Embryonic facial prominence (tissue), 1 donor: ENCODE measurements around the gene MATCAP1.

Experiments used
- DNase-seq: peaks from one replicate; pipeline ENCODE4 v3.0.0-alpha.2; 2016; ENCODE audit errors: extremely low spot score

The MATCAP1 gene

DNA sequence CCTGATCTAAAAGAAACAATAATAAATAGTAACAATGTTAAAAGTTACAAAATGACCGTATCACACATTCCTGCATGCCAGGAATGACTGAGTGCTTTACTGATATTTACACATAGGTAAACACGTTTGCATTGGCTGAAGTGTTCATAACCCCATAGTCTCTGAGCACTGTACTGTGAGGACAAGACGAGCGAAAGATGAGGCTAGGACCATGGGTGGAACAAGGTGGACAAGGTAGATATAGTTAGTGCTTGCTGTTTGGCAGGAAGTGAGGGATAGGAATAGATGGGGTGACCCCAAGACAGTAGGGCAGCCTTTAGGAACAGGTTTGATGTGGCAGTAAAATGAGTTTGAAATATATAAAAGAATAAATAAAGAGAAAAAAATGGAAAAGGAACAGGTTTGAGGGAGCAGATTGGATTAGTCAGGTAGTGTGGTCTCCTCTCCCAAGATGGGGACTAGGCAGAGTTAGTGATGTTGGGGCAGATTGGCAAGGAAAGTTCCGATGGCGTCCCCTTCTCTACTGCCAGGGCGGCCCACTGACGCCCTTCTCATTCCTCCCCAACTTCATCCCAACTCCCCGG, 7.7 kb upstream of the MATCAP1 start:
- DNase-seq: no peak

DNA sequence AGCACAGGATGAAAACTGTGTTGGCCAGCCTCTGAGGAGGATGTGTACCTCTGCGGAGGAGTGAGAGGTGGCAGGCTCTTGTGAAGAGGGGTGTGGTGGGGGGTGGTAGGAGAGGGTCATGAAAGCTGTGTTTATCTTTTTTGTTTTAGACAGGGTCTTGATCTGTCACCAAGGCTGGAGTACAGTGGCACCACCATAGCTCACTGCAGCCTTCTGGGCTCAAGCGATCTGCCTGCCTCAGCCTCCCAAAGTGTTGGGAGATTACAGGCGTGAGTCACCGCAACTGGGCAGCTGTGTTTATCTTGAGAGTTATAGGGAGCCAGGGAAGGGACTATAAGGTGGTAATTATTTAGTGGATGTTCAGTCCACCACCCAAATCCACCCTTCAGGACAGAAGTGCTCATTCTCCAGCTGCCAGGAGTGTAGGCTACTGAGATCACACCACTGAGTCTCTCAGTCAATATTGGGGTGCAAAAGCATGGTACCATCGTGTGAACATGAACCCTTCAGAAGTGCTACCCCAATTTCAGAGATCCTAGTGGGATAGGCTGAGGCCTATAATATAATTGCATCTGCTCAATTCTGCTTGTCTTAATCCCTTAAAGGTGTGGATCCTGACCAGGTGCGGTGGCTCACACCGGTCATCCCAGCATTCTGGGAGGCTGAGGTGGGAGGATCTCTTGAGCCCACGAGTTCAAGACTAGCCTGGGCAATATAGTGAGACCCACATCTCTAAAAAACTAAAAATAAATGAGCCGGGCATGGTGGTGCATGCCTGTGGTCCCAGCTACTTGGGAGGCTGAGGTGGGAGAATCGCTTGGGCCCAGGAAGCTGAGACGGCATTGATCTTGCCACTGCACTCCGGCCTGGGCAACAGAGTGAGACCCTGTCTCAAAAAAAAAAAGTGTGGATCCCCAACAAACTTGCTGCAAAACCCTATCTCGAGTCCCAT, 7.0 kb upstream of the MATCAP1 start:
- DNase-seq: no peak

DNA sequence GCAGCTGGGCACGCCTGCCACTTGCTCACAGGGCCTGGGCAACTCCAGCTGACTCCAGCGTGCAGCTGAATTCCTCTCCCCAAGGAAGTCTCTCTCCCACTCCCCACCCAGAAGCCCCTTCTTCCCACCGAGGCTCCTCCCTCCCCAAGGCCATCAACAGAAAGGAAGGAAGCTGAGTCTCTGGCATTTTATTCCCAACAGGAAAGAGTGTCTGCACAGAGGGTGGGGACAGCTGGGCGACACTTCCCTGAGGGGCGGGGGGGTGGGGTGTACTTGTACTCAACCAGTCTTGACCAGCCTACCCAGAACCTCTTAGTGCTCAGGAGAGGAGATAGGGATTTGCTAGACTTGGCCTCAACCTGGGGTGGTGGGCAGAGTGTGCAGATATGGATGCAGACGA, 6.3 kb upstream of the MATCAP1 start, which contains the start of gene EXOC3L1:
EXOC3L1 (minus strand) TSS at position 96 of the 400 bp plus-strand sequence. CDS start 460 bp downstream, outside the sequence.
- DNase-seq: no peak

DNA sequence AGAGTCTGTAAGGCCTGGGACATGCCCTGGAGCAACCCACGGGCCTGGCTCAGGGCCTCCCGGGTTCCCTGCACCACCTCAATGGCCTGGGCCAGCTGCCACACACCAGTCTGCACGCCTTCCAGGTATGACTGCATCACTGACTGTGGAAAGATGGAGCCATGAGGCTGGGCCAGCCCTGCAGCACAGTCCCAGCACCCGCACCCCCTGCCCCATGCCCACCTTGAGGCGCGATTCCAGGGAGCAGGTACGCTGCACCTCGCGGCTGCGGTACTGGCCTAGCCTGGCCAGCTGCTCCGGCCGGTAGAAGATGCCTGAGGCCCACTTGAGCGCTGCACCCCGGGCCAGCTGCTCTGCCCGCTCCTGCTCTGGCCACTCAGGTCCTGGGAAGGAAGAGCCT, 5.0 kb upstream of the MATCAP1 start:
- no peak for DNase-seq

DNA sequence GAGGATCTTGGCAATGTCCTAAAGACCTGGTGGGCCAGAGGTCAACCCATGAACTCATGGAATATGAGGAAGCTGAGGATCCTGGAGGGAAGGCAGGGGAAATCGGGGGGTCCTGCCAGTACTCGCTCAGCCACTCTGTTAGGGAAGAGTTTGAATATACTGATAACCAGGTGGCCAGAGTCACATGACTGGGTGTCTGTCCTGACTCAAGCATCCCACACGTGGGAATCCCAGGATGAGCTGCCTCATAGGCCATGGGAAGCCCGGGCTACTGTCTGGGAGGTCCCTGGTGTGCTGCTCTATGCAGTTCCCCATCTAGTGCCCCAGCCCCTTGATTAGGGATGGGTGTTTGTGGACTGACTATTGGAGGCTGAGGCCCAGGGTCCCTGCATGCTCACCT, 4.6 kb upstream of the MATCAP1 start:
- no peak for DNase-seq

DNA sequence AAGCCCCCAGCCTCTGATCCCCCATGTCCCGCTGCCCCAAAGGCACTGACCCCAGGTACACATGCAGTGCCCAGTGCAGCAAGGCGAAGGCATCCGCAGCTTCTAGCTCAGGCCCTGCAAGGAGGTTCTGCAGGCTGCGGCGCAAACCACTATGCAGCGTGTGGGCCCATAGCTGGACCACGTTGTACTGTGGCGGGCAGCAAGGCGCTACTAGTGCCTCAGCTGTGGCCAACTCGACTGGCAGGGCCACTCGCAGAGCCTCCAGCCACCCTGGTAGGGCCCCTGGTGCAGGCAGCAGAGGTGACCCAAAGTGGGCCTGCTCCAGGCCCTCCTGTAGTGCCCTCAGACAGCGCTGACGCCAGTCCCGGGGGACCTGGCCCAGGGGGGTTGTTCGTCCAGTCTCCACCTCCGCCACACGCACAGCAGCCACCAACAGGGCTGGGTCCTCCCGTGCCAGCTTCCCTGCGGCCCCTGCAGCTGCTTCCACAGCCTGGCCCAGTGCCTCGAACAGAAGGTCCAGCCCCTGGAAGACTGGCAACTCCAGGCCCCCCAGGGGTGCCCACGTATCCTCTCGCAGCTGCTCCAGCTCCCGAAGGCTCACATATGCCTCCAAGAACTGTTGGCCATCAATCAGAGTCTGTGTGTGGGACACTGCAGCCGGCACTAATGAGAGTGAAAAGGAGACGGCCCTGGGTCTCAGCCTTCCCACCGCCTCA, 3.6 kb upstream of the MATCAP1 start:
- no peak for DNase-seq

DNA sequence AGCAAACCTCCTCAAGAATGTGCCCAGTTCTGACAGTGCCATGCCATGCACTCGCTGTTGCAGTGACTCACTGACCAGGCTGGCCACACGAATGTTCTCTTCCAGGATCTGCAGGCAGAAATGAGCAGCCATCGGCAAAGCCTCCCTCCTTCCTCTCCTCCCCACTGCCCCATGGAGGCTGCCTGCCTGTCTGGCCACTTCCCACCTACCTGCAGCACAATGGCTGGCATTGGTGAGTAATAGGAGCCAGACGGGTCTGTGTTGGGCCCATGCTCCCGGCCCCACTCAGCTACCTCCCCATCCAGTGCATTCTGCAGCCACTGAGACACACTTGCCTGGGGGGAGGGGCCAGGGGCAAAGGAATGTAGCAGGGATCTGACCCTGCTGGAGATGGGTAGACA, 2.8 kb upstream of the MATCAP1 start:
- no peak for DNase-seq

DNA sequence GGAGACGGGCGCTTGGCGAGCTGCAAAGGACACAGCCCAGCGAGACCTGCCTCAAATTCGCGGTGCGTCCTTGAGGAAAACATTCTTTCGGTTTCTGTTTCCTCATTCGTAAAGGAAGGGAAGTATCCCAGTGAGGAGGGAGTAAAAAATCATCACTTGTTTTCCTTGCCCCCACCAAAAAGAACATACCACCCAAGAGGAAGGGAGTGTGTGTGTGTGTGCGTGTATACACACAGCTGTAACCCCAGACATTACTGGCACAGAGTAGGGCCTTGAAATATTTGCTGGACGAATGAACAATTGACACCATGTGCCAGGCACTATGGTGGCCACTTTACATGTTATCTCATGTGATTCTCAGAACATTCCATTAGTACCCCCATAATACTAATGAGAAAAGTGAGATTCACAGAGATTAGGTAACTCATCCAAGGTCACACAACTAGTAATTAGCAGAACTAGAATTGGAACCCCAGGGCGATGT, 1.9 kb upstream of the MATCAP1 start:
- DNase-seq: no peak

DNA sequence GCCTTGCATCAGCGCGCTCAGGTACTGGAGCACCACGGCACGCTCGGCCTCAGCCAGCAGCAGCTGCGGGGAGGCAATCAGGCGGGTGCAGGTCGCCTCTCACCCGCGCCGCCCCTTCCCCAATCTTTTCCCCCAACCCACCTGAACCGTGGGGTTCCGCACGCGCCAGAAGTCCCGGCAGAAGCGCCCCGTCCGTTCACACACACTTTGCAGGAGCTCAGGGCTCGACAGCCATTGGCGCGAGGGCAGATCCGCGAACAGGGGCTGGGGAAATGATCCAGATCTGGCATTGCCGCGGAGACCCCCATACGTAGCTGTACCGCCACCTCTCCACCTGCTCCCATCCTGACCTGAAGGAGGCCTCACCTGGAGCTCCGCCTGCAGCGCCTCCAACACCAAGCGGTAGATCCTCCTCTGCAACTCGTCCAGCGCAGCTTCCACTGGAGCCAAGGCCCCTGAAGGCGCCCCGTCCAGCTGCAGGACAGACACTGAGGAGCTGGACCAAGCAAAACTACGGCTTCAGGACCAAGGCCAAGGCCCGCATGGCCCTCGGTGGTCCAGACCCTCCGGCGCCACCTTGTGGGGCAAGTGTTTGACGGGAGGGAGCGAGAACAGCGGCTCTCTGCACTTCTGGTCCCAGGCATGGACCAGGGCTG, 1.4 kb upstream of the MATCAP1 start:
- peak; percentile 43 for DNase-seq

DNA sequence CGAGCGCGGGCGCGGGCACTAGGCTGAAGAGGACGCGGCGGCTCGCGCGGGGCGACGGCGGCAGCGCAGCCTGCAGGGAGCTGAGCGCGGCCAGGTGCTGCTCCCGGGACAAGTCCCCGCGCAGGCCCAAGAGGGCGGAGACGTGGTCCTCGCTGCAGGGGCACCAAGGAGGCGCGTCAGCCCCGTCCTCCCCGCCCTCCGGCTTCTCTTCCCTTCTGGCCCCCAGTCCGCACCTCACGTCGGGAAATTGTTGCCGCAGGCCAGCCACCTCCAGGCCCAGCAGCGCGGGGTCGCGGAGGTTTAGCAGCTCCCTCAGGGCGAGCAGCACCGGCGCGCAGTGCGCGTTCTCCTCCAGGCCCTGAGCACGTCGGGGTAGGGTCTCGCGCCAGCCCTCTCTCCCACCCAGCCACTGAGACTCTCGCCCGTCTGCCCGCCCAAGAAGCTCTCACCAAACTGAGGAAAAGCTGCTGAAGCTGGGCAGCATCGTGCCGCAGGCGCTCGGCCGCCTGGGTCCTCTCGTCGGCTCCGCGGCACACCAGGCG, 761 bp upstream of the MATCAP1 start:
- no peak for DNase-seq

DNA sequence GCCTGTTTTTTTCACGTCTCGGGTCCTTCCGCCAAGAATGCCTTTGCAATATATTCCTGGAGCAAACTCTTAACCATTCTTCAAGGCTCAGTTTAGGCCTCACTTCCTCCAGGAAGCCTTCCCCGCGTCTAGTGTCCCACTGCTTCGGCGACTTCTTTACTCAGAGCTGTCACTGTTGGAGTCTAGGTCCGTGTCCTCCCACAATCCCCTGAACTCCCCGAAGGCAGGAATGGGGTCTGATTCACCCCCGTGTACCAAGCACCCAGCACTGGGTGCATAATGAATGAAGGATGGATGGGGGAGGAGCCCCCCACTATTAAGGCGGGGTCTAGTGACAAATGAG, 508 bp downstream of the MATCAP1 start:
- DNase-seq: no peak

DNA sequence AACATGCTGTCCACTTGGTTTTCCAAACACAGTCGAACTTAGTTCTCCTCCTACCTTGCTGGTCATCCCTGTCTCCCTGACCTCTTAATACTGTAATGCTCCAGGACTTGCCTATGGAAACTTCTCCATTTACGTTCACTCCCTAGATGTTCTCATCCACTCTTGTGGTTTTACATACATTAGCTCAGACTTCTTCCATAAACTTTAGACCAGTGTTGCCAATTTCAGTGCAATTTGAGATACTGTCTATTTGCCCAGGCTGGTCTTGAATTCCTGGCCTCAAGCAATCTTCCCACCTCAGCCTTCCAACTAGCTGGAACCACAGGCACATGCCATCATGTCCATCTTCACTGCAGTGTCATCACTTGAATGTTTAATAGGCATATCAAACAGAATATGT, 1.5 kb downstream of the MATCAP1 start:
- DNase-seq: no peak

DNA sequence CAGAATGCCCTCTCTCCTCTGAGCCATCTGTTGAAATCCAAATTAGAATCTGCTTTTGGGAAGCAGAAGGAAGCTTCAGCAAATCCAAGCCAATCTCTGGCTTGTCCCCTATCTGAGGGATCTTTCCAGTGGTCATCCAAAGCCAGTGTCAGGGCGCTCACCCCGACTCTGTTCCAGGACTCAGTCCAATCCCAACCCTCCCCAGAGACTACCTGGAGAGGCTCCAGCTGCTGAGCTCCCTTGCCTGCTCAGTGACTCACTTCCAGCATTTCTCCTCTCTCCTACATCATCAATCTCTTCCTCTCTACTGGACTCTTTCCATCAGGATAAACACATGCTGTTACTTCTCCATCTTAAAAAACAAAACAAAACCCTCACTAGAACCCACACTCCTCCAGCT, 2.4 kb downstream of the MATCAP1 start:
- no peak for DNase-seq

DNA sequence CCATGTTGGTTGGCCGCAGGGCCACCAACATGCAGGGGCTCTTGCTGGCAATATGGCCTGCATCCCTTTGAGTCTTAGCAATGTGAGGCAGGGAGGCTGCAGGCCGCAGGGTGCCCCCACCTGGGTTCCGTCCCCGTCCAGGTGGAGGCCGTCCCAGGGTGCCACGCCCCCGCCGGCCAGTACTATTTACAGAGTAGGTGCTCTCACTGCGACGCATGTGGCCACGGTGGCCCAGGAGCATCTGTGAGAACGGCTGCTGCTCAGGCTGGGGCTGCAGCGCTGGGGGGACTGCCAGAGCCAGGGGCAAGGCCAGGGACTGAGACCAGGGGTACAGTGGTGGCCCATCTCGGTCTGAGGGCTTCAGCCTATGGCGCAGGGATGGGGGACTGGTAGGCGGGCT, 3.6 kb downstream of the MATCAP1 start:
- DNase-seq: no peak

DNA sequence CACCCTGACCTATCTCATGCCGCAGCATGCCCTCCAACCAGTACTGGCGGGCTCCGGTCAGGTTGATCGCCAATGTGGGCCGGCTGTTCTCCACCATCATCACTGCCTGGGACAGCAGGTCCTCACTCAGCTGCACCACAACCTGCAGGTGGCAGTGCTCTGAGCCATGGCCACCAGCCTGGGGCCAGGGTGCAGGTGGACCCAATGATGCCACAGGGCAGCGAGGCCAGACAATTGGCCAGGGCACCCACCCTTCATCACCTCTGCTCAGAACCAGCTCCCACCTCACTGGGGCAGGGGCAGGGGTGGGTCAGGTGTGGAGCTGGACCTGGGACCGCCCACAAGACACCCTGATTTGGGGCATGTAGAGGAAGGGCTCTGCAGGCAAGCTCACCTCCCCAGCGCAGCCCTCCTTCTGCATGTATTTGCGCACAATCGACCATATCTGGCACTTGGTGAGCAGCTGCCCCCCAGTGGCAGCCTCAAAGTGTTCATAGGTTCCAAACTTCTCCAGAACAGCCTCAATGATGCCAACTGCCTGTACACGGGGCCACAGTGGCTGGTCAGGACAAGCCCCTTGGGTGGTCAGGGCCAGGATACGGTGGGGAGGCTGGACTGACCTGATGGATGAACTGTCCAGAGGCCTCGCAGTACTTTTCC, 4.2 kb downstream of the MATCAP1 start:
- DNase-seq: no peak

DNA sequence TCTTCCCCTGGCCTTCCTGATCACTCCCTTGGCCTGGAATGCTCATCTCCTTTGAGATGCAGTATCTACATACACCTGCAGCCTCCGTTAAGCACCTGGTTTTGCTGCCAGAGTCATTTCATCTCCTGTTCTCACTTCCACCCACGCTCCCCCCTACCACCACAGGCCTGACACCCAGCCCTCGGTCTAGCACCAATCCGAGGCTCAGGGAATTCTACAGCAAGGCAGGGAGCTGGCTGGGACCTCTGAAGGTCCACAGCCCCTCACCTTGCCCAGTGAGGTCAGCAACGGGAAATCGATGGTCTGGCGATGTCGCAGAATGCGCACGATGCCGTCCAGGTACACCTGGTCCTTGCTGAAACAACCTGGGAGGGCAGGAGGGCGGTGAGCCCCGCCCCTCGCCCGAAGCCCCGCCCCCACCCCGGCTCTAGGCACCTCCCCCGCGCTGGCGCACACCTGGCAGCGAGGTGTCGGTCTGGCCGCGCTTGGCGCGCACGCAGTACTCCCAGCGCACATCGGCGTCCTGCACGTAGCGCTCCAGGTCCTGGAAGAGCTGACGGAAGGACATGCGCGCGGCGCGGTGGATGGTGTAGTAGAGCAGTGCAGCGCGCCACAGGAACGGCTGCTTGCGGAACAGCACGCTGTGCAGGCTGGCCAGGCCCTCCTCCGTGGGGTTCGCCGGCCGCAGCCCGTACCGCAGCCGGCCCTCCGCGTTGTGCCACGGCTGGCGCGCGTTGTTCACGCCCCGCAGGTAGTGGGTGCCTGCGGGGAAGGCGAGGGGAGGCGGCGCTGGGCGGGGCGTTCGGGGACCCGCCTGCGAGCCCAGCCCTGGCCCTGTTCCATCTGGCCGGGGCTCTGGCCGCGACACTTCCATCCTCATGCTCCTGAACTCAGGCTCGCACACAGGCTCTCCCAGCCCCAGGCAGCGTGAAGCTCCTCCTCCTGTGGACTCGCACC, 5.7 kb downstream of the MATCAP1 start:
- peak; percentile 58 for DNase-seq

DNA sequence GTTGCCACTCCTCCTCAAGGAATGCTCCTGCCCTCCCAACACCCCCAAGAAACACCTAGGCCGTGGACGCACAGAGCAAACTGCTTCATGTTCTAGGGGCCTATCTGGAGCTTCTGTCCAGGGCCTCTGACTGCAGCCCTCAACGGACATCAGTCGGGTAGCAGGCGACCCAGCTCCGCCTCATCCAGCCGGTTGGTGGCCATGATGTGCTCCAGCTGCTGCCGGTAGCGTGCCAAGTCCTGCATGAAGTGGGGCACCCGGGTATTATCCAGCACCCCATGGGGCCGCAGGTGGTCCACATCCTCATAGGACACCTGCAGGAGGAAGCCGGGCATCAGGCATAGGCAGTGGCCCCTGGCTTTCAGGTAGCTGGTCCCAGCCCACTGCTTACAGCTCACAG, 7.1 kb downstream of the MATCAP1 start:
- DNase-seq: no peak

DNA sequence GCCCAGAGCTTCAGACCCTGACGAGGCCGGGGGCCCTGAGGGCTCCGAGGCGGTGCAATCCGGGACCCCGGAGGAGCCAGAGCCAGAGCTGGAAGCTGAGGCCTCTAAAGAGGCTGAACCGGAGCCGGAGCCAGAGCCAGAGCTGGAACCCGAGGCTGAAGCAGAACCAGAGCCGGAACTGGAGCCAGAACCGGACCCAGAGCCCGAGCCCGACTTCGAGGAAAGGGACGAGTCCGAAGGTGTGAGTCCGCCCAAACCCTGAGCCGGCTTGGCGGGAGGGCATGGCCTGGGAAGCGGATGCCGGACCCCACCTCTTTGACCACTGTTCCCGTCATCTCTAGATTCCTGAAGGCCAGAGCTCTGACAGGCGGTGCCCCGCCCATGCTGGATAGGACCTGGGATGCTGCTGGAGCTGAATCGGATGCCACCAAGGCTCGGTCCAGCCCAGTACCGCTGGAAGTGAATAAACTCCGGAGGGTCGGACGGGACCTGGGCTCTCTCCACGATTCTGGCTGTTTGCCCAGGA, 9.0 kb downstream of the MATCAP1 start:
- DNase-seq: no peak

DNA sequence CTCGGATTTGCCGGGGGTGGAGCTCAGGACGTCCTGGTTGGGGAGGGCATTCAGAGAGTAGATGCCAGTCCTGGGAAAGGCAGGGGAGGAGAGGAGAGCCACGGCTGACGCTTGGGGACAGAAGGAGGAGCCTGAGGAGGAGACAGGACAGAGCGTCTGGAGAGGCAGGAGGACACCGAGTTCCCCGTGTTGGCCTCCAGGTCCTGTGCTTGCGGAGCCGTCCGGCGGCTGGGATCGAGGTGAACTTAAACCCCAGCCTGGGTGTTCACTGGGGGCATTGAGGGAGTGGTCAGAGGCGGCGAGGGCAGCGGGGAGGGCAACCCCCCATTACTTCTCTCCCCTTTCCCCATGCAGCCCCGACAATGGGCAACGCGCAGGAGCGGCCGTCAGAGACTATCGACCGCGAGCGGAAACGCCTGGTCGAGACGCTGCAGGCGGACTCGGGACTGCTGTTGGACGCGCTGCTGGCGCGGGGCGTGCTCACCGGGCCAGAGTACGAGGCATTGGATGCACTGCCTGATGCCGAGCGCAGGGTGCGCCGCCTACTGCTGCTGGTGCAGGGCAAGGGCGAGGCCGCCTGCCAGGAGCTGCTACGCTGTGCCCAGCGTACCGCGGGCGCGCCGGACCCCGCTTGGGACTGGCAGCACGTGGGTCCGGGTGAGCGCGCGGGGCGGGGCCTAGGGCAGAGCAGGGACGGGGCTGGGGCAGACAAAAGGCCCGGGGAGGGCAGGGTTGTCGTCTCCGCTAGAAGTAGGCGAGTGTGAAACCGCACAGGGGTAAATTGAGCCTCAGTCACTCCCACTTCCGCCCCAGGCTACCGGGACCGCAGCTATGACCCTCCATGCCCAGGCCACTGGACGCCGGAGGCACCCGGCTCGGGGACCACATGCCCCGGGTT, 9.7 kb downstream of the MATCAP1 start:
- no peak for DNase-seq
